Measurements from ENCODE around the gene PHLDB3. TPM values are rescaled to one million over a fixed set of nuclear protein-coding genes. Genes with fewer than 3 reads are reported as not detected.
"Not testable (repeated sequence)": the region's sequence is repeated elsewhere in the genome, so short reads cannot be mapped to it uniquely, and the experiment has no call there.

PHLDB3 gene
- total and polyA plus RNA-seq, 2 donors: 10.7 to 12.4 TPM

DNA sequence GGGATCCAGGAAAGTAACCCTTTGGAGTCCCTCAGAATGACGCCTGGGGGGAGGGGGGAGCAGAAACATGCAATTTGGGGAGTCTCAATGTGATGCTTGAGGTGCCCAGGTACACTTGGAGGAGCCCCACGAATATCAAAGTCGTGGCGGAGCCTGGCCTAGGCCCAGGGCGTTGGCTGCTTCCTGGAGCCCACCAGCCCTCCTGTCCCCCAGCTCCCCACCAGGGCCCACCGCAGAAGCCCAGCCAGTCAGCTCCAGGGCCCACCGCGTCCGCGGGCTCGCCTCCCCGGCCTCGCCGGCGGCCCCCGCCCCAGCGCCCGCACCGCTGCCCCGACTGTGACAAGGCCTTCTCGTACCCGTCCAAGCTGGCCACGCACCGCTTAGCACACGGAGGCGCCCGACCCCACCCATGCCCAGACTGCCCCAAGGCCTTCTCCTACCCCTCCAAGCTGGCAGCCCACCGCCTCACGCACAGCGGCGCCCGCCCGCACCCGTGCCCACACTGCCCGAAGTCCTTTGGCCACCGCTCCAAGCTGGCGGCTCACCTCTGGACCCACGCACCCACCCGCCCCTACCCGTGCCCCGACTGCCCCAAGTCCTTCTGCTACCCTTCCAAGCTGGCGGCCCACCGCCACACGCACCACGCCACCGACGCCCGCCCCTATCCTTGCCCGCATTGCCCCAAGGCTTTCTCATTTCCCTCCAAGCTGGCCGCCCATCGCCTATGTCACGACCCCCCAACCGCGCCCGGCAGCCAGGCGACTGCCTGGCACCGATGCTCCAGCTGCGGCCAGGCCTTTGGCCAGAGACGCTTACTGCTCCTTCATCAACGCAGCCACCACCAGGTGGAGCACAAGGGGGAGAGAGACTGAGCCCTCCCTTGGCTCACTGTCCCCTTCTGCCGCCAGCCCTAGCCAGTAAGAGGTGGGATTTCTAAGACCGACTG, 30.5 kb upstream of the PHLDB3 start:
- no peaks in the 10 kb centered on the region for H3K4me1 ChIP-seq (ENCODE audit: insufficient read depth)
- WGBS: 45% methylated on average over 62 of the region's 62 CpGs
- no peak overlapping the region for H3K4me3 ChIP-seq (ENCODE audit: low read depth, low read length)
- H3K36me3 ChIP-seq (ENCODE audit: insufficient read depth): no peaks in the 10 kb centered on the region
- no peak overlapping the region for H3K27ac ChIP-seq (ENCODE audit: low read depth)
- no peak for DNase-seq (ENCODE audit: extremely low spot score)

DNA sequence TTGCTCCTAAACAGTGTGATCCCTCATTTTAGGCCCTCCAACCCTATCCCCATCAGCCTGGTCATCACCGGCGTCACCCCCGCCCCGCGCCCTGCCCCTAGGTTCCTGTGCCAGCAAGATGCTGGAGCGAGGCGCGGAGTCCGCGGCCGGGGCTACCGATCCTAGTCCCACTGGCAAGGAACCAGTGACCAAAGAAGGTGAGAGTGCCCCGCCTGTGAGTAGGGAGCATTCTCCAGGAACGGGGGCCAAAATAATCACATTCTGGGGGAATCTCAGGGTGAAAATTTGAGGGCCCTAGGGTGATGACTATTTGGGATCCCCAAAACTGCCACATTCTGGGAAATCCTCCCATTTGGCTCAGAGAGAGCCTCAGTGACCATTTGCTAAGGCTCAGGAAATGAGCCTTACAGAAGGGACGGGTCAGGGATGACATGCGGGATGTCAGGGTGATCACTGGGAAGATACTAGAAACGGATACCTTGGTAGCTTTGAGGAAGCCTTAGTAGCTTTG, 29.8 kb upstream of the PHLDB3 start:
- no peak for DNase-seq (ENCODE audit: extremely low spot score)
- 13% methylated on average over 17 of the region's 17 CpGs for WGBS

GRCh38 chr19:43533546-43534304, 29.2 kb upstream of the PHLDB3 start:
- no peaks in the 10 kb centered on the region for H3K4me1 ChIP-seq (ENCODE audit: insufficient read depth)
- H3K4me3 ChIP-seq (ENCODE audit: low read depth, low read length): peak overlapping the region; percentile 41
- no peaks in the 10 kb centered on the region for H3K36me3 ChIP-seq (ENCODE audit: insufficient read depth)
- peak; percentile 99 for DNase-seq (ENCODE audit: extremely low spot score)
- under 1% methylated on average over 41 of the region's 41 CpGs for WGBS
- H3K27ac ChIP-seq (ENCODE audit: low read depth): peak overlapping the region; percentile 75

More for the DNA sequence above, 29.8 kb upstream of the PHLDB3 start:
- no peaks in the 10 kb centered on the region for H3K36me3 ChIP-seq (ENCODE audit: insufficient read depth)
- H3K27ac ChIP-seq (ENCODE audit: low read depth): no peak overlapping the region
- H3K4me1 ChIP-seq (ENCODE audit: insufficient read depth): no peaks in the 10 kb centered on the region
- peak overlapping the region; percentile 1 for H3K4me3 ChIP-seq (ENCODE audit: low read depth, low read length)

DNA sequence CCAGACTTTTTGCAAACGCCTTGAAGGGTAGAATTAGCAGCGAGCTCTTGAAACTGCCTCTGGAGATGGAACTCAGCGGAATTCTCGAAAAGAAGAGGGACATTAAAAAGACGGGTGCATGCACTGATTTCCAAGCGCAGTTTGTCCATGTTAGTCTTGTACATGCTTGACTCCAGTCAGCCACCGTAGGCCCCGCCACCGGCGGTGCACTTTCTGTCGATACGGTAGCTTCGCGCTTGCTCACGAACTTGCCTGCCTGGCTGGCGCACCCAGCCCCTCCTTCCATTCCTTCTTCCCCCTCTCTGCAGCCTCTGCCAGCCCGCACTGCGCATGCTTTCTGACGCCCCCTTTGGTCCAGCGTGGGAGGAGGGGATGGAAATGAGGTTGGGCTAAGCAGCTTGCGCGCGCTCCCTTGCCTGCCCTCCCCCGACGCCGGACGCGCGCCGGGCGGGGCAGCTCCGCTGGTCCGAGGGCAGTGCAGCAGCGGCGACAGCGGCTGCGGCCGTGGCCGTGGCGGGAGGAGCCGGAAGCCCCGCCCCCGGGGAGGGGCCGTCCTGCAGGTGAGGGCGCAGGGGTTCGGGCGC, 28.5 kb upstream of the PHLDB3 start, which contains the start of gene ZNF575:
Gene ZNF575, plus strand, starts transcription at position 227 of the 584 bp plus-strand sequence. CDS start 1,235 bp downstream, outside the sequence.
- H3K27ac ChIP-seq (ENCODE audit: low read depth): peak within 1 kb of the TSS; percentile 75
- no peaks in the 10 kb centered on the region for H3K36me3 ChIP-seq (ENCODE audit: insufficient read depth)
- no peaks in the 10 kb centered on the region for H3K4me1 ChIP-seq (ENCODE audit: insufficient read depth)
- peak within 1 kb of the TSS; percentile 41 for H3K4me3 ChIP-seq (ENCODE audit: low read depth, low read length)
- WGBS: under 1% methylated on average over 47 of the region's 47 CpGs
- DNase-seq (ENCODE audit: extremely low spot score): peak; percentile 96

DNA sequence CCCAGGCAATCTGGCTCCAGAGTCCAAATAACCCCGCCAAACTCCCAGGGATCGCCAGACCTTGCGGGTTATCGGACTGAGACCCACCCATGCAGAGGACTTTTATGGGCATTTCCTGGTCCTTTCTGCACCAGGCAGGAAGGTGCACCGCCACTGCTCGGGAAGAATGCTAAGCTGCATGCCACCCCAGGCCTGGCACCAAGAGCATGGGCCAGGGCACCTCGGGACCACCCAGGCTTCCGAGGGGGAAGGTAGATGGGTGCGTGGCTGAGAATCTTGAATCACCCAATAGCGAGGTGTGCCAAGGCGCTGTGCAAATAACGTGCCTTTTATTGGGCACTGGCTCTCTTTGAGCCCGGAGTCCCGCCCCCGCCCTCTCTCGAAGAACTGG, 28.0 kb upstream of the PHLDB3 start:
- under 1% methylated on average over 16 of the region's 16 CpGs for WGBS
- Histone ChIP-seq H3K27ac (ENCODE audit: low read depth) (peak overlapping the region; percentile 48), H3K4me3 (ENCODE audit: low read depth, low read length) (peak overlapping the region; percentile 41), H3K4me1 (ENCODE audit: insufficient read depth) (no peaks in the 10 kb centered on the region), H3K36me3 (ENCODE audit: insufficient read depth) (no peaks in the 10 kb centered on the region)
- no peak for DNase-seq (ENCODE audit: extremely low spot score)

- WGBS: 20% methylated on average over 13 of the region's 13 CpGs
- H3K4me1 ChIP-seq (ENCODE audit: insufficient read depth): no peaks in the 10 kb centered on the region
- H3K4me3 ChIP-seq (ENCODE audit: low read depth, low read length): peak overlapping the region; percentile 88
- DNase-seq (ENCODE audit: extremely low spot score): no peak
- no peak overlapping the region for H3K27ac ChIP-seq (ENCODE audit: low read depth)
- H3K36me3 ChIP-seq (ENCODE audit: insufficient read depth): no peaks in the 10 kb centered on the region
Measured at GRCh38 chr19:43527860-43528622, 23.5 kb upstream of the PHLDB3 start.

- no peaks in the 10 kb centered on the region for H3K4me1 ChIP-seq (ENCODE audit: insufficient read depth)
- no peak for DNase-seq (ENCODE audit: extremely low spot score)
- 4% methylated on average over 54 of the region's 54 CpGs for WGBS
Measured at GRCh38 chr19:43526884-43527859, 22.6 kb upstream of the PHLDB3 start, which contains the start of gene ETHE1. Gene ETHE1 (minus strand): TSS chr19:43527201. CDS start chr19:43527177, 24 bp downstream.

DNA sequence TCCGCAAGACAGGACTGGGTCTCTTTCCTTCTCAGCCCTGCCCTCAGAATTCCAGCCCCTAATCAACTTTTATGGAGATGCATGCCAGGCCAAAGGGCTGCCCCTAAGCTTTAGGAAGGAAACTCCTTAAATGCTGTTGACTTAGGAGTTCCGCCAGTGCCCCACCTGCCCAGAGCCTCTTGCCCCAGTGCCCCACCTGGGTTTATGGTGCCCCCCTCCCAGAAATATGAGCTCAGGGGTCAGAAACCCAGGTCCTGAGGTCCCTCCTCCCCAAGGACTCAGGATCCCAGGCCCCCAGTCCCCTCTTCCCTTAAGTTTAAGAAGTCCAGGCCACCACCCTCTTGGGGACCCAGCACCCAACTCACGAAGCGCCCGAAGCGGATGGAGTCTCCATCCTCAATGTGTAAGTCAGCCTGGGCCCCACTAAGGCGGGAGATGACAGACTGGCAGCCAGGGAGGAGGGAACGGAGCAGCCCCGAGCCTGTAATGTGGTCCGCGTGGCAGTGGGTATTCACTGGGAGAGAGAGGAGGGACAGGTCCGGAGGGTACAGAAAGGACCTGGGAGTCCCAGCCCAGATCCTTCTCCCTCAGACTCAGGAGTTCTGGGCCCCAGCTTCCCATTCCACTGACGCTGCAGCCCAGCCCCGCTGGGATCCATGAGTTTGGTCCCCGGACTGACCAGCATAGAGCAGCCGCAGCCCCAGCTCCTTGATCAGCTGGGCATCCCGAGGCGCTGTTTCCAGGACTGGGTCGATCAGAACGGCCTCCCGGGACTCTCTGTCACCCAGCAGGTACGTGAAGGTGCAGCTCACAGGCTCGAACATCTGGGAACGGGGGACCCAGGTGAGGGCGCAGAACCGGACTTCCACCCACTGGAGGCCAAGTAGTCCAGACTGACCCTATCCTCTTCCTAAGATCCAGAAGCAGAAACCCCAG, 21.6 kb upstream of the PHLDB3 start:
- WGBS: 4% methylated on average over 26 of the region's 26 CpGs
- no peaks in the 10 kb centered on the region for H3K36me3 ChIP-seq (ENCODE audit: insufficient read depth)
- peak overlapping the region; percentile 88 for H3K4me3 ChIP-seq (ENCODE audit: low read depth, low read length)
- DNase-seq (ENCODE audit: extremely low spot score): no peak
- peak overlapping the region; percentile 68 for H3K27ac ChIP-seq (ENCODE audit: low read depth)
- H3K4me1 ChIP-seq (ENCODE audit: insufficient read depth): no peaks in the 10 kb centered on the region

More at GRCh38 chr19:43526884-43527859, 22.6 kb upstream of the PHLDB3 start, which contains the start of gene ETHE1:
- peak within 1 kb of the TSS; percentile 88 for H3K4me3 ChIP-seq (ENCODE audit: low read depth, low read length)
- H3K36me3 ChIP-seq (ENCODE audit: insufficient read depth): no peaks in the 10 kb centered on the region
- peak within 1 kb of the TSS; percentile 68 for H3K27ac ChIP-seq (ENCODE audit: low read depth)

GRCh38 chr19:43524922-43525835, 20.6 kb upstream of the PHLDB3 start:
- no peak overlapping the region for H3K27ac ChIP-seq (ENCODE audit: low read depth)
- no peaks in the 10 kb centered on the region for H3K4me1 ChIP-seq (ENCODE audit: insufficient read depth)
- no peaks in the 10 kb centered on the region for H3K36me3 ChIP-seq (ENCODE audit: insufficient read depth)
- H3K4me3 ChIP-seq (ENCODE audit: low read depth, low read length): peak overlapping the region; percentile 88
- 24% methylated on average over 12 of the region's 12 CpGs for WGBS
- no peak for DNase-seq (ENCODE audit: extremely low spot score)

- not testable (repeated sequence) for H3K4me3 ChIP-seq (ENCODE audit: low read depth, low read length); H3K4me1 ChIP-seq (ENCODE audit: insufficient read depth); DNase-seq (ENCODE audit: extremely low spot score); H3K36me3 ChIP-seq (ENCODE audit: insufficient read depth); H3K27ac ChIP-seq (ENCODE audit: low read depth)
- 96% methylated on average over 8 of the region's 8 CpGs for WGBS
Measured at GRCh38 chr19:43523696-43524095, 19.1 kb upstream of the PHLDB3 start.
